Activated CD4-positive, alpha-beta memory T cell treated with anti-CD3 and anti-CD28 coated beads for 36 hours (primary cell): ENCODE measurements around the gene HTRA2. TPM values are rescaled to one million over a fixed set of nuclear protein-coding genes. Genes with fewer than 3 reads are reported as not detected.
"Not testable (repeated sequence)": the region's sequence is repeated elsewhere in the genome, so short reads cannot be mapped to it uniquely, and the experiment has no call there.

Source experiments
- CTCF ChIA-PET: fragments of 350-600 bp; sonication (Branson Sonifier 250); formaldehyde crosslinking; loops from one replicate; lab custom pipeline; 2021; ENCODE audit warnings: antibody characterized with exemption, inconsistent platforms; lab: Charles Lee
- POLR2A ChIA-PET: fragments of 350-600 bp; sonication (Branson Sonifier 250); formaldehyde crosslinking; loops from one replicate; lab custom pipeline; 2021; ENCODE audit warnings: antibody characterized with exemption; lab: Charles Lee
- DNase-seq: peaks from one replicate; pipeline ENCODE4 v3.0.0-alpha.2; 2020
- H3K27ac Mint-ChIP-seq: one replicate; pipeline ENCODE4 v1.8.0; 2021; ENCODE audit warnings: mixed read lengths
- H3K27me3 Mint-ChIP-seq: one replicate; pipeline ENCODE4 v1.8.0; 2021; ENCODE audit warnings: mixed read lengths
- H3K36me3 Mint-ChIP-seq: one replicate; pipeline ENCODE4 v1.8.0; 2021; ENCODE audit warnings: mixed read lengths
- H3K4me1 Mint-ChIP-seq: one replicate; pipeline ENCODE4 v1.8.0; 2021; ENCODE audit warnings: low read depth, mixed read lengths
- H3K4me3 Mint-ChIP-seq: one replicate; pipeline ENCODE4 v1.8.0; 2021; ENCODE audit warnings: mild to moderate bottlenecking, mixed read lengths
- H3K9me3 Mint-ChIP-seq: one replicate; pipeline ENCODE4 v1.8.0; 2021; ENCODE audit warnings: mixed read lengths
- intact Hi-C: fragments of 100-400 bp; cut with micrococcal nuclease; formaldehyde crosslinking; loops from one replicate; pipeline ENCODE4 v1.15.1; 2023
- total RNA-seq, 2 experiments: library from RNA; stranded (reverse); gene quantifications; one replicate each; pipeline ENCODE4 v1.2.3, GENCODE V29; 2021

Gene HTRA2
- total RNA-seq, 2 experiments from 2014 or later, result 70.6 to 72.3 TPM

DNA sequence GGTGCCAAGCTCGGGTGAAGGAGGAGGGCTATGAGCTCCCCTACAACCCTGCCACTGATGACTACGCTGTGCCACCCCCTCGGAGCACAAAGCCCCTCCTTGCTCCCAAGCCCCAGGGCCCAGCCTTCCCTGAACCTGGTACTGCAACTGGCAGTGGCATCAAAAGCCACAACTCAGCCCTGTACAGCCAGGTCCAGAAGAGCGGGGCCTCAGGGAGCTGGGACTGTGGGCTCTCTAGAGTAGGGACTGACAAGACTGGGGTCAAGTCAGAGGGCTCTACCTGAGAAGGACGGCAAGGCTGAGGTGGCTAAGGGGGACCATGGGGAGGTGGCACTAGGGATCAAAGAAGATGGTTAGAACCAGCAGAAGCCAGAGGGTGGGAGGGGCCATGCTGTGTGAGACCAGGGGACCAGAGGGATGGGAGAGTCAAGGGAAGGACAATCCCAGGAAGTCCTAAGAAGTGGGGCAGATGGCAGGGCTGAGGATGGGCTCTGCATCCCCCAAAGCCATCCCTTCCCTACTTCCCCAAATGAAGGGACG, 27.2 kb downstream of the HTRA2 start:
- H3K4me1 Mint-ChIP-seq, result peaks cover 11% of the 10 kb centered on the region
- H3K27ac Mint-ChIP-seq, result no peak overlapping the region
- intact Hi-C loops, result no loop called here
- peaks cover 4% of the 10 kb centered on the region for H3K36me3 Mint-ChIP-seq
- DNase-seq, result no peak
- no peaks in the 10 kb centered on the region for H3K9me3 Mint-ChIP-seq
- ChIA-PET POLR2A (interaction anchor here (1.2 kb wide), 1 partner anchor 10 kb away, joined by 3 read pairs; no protein-coding TSS in a partner anchor), CTCF (interaction anchor here (1.8 kb wide), 1 partner anchor 25 kb away, joined by 4 read pairs; no protein-coding TSS in a partner anchor)
- no peak overlapping the region for H3K4me3 Mint-ChIP-seq
- peaks cover 6% of the 10 kb centered on the region for H3K27me3 Mint-ChIP-seq

- Mint-ChIP-seq H3K4me3 (no peak overlapping the region), H3K9me3 (no peaks in the 10 kb centered on the region), H3K36me3 (peaks cover 4% of the 10 kb centered on the region), H3K4me1 (peaks cover 8% of the 10 kb centered on the region), H3K27ac (no peak overlapping the region), H3K27me3 (peaks cover 9% of the 10 kb centered on the region)
- intact Hi-C loops, result no loop called here
- ChIA-PET CTCF (interaction anchor here (1.8 kb wide), 1 partner anchor 26 kb away, joined by 4 read pairs; no protein-coding TSS in a partner anchor), POLR2A (no interaction called here)
- no peak for DNase-seq
Measured at GRCh38 chr2:74558284-74559230, 28.8 kb downstream of the HTRA2 start.

DNA sequence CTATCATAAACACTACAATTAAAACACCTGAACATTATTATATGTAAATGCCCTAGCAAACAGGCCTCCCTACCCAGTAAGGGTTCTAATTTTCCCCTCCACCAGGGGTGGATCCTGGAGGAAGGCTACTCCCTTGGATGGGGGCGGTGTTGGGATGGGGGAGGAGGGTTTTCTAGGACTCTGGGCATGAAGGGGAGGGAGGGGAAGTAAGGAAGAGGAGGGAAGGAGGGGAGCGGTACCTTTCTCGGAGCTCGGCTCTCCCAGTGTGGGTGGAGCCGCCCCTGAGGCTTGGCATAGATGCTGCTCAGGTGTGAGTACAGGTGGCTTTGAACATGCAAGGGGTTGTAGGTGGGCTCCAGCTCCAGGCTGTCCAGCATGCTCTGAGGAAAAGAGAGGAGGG, 30.2 kb downstream of the HTRA2 start:
- Mint-ChIP-seq H3K4me3 (no peak overlapping the region), H3K9me3 (no peaks in the 10 kb centered on the region), H3K27ac (no peak overlapping the region), H3K4me1 (peaks cover 5% of the 10 kb centered on the region), H3K27me3 (peaks cover 11% of the 10 kb centered on the region), H3K36me3 (peaks cover 4% of the 10 kb centered on the region)
- no peak for DNase-seq
- ChIA-PET CTCF (no interaction called here), POLR2A (no interaction called here)
- intact Hi-C loops, result no loop called here

- POLR2A ChIA-PET, result no interaction called here
- intact Hi-C loops, result no loop called here
- no peak for DNase-seq
- Mint-ChIP-seq H3K27ac (no peak overlapping the region), H3K4me3 (no peak overlapping the region), H3K9me3 (no peaks in the 10 kb centered on the region), H3K27me3 (peaks cover 11% of the 10 kb centered on the region), H3K4me1 (peaks cover 5% of the 10 kb centered on the region), H3K36me3 (peaks cover 4% of the 10 kb centered on the region)
- CTCF ChIA-PET, result no interaction called here
Measured at GRCh38 chr2:74560591-74560990, 30.9 kb downstream of the HTRA2 start.

GRCh38 chr2:74561022-74561421, 31.3 kb downstream of the HTRA2 start:
- H3K4me3 Mint-ChIP-seq, H3K27ac Mint-ChIP-seq, H3K9me3 Mint-ChIP-seq, DNase-seq, H3K4me1 Mint-ChIP-seq, POLR2A ChIA-PET, CTCF ChIA-PET, H3K36me3 Mint-ChIP-seq, intact Hi-C loops: not testable (repeated sequence)
- peaks cover 13% of the 10 kb centered on the region for H3K27me3 Mint-ChIP-seq

DNA sequence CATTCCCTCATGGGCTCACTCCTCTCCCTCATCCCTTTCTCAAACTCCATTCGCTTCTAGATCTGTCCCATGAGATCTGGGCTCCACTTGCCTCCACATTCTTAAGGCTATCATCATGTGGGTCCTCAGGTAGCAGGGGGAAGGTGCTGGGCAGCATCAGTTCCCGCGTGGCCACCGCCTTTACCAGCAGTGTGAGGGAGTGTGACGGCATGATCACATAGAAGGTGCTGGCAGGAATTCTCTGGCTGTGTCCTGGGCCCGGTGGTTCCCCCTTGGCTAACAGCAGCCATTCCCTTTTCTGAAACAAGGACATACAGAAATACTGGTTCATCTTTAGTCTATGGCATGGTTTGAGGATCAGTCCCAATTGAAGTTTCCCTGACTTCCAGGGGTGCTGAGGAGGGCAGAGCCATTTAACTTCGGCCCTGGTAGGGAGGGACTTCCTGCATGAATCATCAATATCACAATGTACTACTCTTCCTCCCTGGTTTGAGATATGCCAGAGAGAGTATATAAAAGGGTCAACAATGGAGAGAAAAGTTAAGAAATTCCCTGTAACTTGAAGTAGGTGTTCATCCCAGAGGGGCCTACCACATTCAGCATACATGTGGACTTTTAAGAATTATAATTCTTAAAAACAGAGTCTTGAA, 32.5 kb downstream of the HTRA2 start:
- no peak overlapping the region for H3K4me3 Mint-ChIP-seq
- ChIA-PET POLR2A (no interaction called here), CTCF (no interaction called here)
- no peak overlapping the region for H3K27ac Mint-ChIP-seq
- intact Hi-C loops, result no loop called here
- peaks cover 13% of the 10 kb centered on the region for H3K27me3 Mint-ChIP-seq
- DNase-seq, result no peak
- H3K9me3 Mint-ChIP-seq, result no peaks in the 10 kb centered on the region
- peaks cover 10% of the 10 kb centered on the region for H3K4me1 Mint-ChIP-seq
- H3K36me3 Mint-ChIP-seq, result no peaks in the 10 kb centered on the region

GRCh38 chr2:74564222-74564621, 34.5 kb downstream of the HTRA2 start:
- intact Hi-C loops, result no loop called here
- Mint-ChIP-seq H3K27me3 (peaks cover 20% of the 10 kb centered on the region), H3K36me3 (no peaks in the 10 kb centered on the region), H3K4me1 (peaks cover 12% of the 10 kb centered on the region), H3K27ac (no peak overlapping the region), H3K9me3 (no peaks in the 10 kb centered on the region), H3K4me3 (no peak overlapping the region)
- ChIA-PET CTCF (no interaction called here), POLR2A (no interaction called here)
- DNase-seq, result no peak

GRCh38 chr2:74566076-74566753, 36.5 kb downstream of the HTRA2 start:
- H3K27me3 Mint-ChIP-seq, result peaks cover 17% of the 10 kb centered on the region
- no peaks in the 10 kb centered on the region for H3K36me3 Mint-ChIP-seq
- no peak for DNase-seq
- ChIA-PET POLR2A (interaction anchor here (0.5 to 1.8 kb wide), 4 partner anchors 10 to 95 kb away, joined by 3 to 9 read pairs (median 4); partner anchors contain the start of gene LOXL3), CTCF (interaction anchor here (0.7 to 1.4 kb wide), 5 partner anchors 9 to 317 kb away, joined by 3 to 5 read pairs (median 4); no protein-coding TSS in a partner anchor)
- peaks cover 10% of the 10 kb centered on the region for H3K4me1 Mint-ChIP-seq
- no peaks in the 10 kb centered on the region for H3K9me3 Mint-ChIP-seq
- no peak overlapping the region for H3K4me3 Mint-ChIP-seq
- intact Hi-C loops, result no loop called here
- peak overlapping the region; percentile 76 for H3K27ac Mint-ChIP-seq

- Mint-ChIP-seq H3K4me3 (no peak overlapping the region), H3K36me3 (no peaks in the 10 kb centered on the region), H3K9me3 (no peaks in the 10 kb centered on the region), H3K4me1 (peaks cover 10% of the 10 kb centered on the region), H3K27me3 (peaks cover 14% of the 10 kb centered on the region), H3K27ac (peak overlapping the region; percentile 76)
- CTCF ChIA-PET, result interaction anchor here (1.1 to 1.4 kb wide), 4 partner anchors 9 to 317 kb away, joined by 3 to 5 read pairs (median 4); no protein-coding TSS in a partner anchor
- no peak for DNase-seq
- POLR2A ChIA-PET, result interaction anchor here (1.2 to 1.8 kb wide), 3 partner anchors 10 to 13 kb away, joined by 3 to 9 read pairs (median 5); partner anchors contain the start of gene LOXL3
- intact Hi-C loops, result no loop called here
Measured at GRCh38 chr2:74566754-74567085, 37.0 kb downstream of the HTRA2 start.

DNA sequence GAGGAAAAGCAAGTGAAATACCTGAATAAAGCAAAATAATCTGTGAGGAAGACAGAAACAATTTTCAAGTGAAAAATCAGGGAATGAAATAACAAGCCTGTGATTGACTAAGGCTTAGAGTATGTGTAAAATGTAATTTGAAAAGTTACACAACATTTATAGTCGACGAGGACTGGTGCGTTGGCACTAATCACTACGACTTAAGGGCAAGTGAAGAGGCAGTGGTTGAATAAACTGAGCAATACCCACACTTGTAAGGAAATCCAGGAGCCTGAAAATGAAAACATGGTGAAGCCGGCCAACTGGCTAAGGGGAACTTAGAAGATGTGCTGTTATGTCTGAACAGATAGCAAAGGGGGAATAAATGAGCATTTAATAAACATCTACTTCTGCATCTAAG, 38.1 kb downstream of the HTRA2 start:
- Mint-ChIP-seq H3K4me1 (peaks cover 12% of the 10 kb centered on the region), H3K27me3 (peaks cover 11% of the 10 kb centered on the region), H3K4me3 (no peak overlapping the region), H3K27ac (no peak overlapping the region), H3K36me3 (no peaks in the 10 kb centered on the region), H3K9me3 (no peaks in the 10 kb centered on the region)
- no peak for DNase-seq
- ChIA-PET POLR2A (interaction anchor here (1.8 kb wide), 1 partner anchor 14 kb away, joined by 5 read pairs; the partner anchor contains the start of gene LOXL3), CTCF (interaction anchor here (0.8 to 1.4 kb wide), 4 partner anchors 9 to 60 kb away, joined by 3 to 4 read pairs (median 4); partner anchors contain the start of gene PCGF1)
- intact Hi-C loops, result no loop called here

DNA sequence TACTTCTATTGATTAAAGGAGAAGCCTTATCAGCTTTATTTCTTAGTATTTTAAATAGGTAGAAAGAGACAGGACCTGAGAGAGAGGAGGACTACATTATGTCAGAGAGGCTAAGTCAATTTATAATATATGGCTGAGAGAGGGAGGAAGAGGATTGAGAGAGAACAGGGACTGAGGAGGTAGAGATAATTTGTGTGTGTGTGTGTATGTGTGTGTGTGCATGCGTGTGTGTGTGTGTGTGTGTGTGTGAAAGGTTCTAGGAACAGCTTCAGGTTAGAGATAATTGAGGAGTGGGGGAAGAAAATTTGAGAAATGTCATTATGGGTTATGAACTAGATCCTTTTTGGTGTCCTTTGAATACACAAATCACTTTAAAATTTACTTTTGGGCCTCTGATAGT, 40.0 kb downstream of the HTRA2 start:
- H3K36me3 Mint-ChIP-seq, result no peaks in the 10 kb centered on the region
- DNase-seq, result no peak
- no peak overlapping the region for H3K27ac Mint-ChIP-seq
- peaks cover 9% of the 10 kb centered on the region for H3K27me3 Mint-ChIP-seq
- POLR2A ChIA-PET, result no interaction called here
- CTCF ChIA-PET, result interaction anchor here (2.4 kb wide), 1 partner anchor 19 kb away, joined by 9 read pairs; no protein-coding TSS in a partner anchor
- no peaks in the 10 kb centered on the region for H3K9me3 Mint-ChIP-seq
- intact Hi-C loops, result loop anchor here (2.0 to 5.0 kb wide), 2 partner anchors 15 to 37 kb away; partner anchors contain the start of gene DOK1
- H3K4me1 Mint-ChIP-seq, result peaks cover 25% of the 10 kb centered on the region
- H3K4me3 Mint-ChIP-seq, result no peak overlapping the region
